ENCODE measurements around the gene CCL17.

- TF ChIP-seq, protein P1, sequence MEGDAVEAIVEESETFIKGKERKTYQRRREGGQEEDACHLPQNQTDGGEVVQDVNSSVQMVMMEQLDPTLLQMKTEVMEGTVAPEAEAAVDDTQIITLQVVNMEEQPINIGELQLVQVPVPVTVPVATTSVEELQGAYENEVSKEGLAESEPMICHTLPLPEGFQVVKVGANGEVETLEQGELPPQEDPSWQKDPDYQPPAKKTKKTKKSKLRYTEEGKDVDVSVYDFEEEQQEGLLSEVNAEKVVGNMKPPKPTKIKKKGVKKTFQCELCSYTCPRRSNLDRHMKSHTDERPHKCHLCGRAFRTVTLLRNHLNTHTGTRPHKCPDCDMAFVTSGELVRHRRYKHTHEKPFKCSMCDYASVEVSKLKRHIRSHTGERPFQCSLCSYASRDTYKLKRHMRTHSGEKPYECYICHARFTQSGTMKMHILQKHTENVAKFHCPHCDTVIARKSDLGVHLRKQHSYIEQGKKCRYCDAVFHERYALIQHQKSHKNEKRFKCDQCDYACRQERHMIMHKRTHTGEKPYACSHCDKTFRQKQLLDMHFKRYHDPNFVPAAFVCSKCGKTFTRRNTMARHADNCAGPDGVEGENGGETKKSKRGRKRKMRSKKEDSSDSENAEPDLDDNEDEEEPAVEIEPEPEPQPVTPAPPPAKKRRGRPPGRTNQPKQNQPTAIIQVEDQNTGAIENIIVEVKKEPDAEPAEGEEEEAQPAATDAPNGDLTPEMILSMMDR (IDR thresholded peaks at IDR 0.05), result no peak
- no peak for TF ChIP-seq POLR2AphosphoS5 (IDR thresholded peaks at IDR 0.05; ENCODE audit: low read depth, low read length)
- TF ChIP-seq REST (IDR thresholded peaks at IDR 0.05; ENCODE audit: insufficient read depth in 1 of 2, low read depth in 2 of 2, low read length in 1 of 2), result no peak
- no peak for TF ChIP-seq TCF7L2 (IDR thresholded peaks at IDR 0.05; ENCODE audit: low read depth, low read length)
- TF ChIP-seq SIN3A (IDR thresholded peaks at IDR 0.05; ENCODE audit: borderline replicate concordance, insufficient read depth, low read depth, low read length), result no peak
Measured at GRCh38 chr16:57357330-57358085, 47.1 kb upstream of the CCL17 start.

Data from Panc1 (cell line).